NT2/D1 (cell line): Measurements from ENCODE around the gene ZBTB43.

Experiments used
- SUZ12 ChIP-seq: IDR thresholded peaks from 2 replicates; pipeline ENCODE4 v1.6.1; 2011; ENCODE audit not compliant: insufficient read length, insufficient read depth; ENCODE audit errors: extremely low read depth
- YY1 ChIP-seq: IDR thresholded peaks from 2 replicates; pipeline ENCODE4 v1.6.1; 2011; ENCODE audit not compliant: insufficient read length, insufficient read depth
- ZNF274 ChIP-seq: IDR thresholded peaks from 2 replicates; pipeline ENCODE4 v1.6.1; 2011; ENCODE audit warnings: mild to moderate bottlenecking, low read depth, low read length

- TF ChIP-seq ZNF274 = no peak
- no peak for TF ChIP-seq YY1
- no peak for TF ChIP-seq SUZ12
These were observed 52.6 kb downstream of the ZBTB43 start for GRCh38 chr9:126857261-126857960.
